GM21526 (cell line): Measurements from ENCODE around the gene CLECL1.

Experiments used
- ATAC-seq: cut with Tn5 transposase; IDR thresholded peaks from one replicate; pipeline ENCODE4 v1.9.1; 2021; ENCODE audit warnings: moderate library complexity; ENCODE audit not compliant: unreplicated experiment, low FRiP score

The CLECL1 gene

DNA sequence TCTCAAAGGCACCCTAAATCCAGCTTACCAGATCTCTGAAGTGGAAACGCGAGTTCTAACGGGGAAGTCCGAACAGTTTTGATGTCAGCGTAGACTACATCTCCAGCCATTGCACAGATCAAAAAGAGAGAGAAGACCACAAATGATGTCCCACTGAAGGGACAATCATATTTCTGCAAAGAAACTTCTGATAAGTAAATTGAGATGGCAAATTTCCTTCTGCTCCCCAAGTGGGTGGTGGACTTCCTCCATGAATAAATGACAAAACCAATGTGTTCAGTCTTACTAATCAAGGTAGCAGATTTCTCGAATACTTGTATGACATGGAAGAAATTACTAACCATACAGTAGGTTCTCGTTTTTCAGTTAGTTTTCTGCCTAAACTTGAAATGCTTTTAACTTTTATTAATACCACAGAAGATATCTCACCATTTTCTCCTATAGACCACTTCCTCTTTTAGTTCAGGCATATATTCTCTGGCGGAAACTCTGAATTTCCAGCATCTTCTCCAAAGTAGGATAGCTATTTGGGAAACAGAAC, at the start of gene CLECL1:
CLECL1 (minus strand) TSS at position 177 of the 541 bp plus-strand sequence.
- no peak for ATAC-seq

DNA sequence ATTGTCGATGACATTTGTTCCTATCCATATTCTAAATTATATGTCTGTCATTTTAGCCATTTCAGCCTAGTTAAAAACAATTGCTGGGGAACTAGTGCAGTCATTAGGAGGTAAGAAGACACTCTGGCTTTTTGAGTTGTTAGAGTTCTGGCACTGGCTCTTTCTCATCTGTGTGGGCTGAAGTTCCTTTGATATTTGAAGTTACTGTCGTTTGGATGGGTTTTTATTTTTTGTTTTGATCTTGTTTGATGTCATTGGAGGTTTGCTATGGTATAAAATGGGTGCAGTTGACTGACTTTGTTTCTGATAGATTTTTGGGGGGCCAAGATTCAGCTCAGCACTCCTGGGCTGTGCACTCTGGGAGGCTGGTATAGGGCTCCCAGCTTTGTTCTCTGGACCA, 48.5 kb upstream of the CLECL1 start:
- no peak for ATAC-seq

DNA sequence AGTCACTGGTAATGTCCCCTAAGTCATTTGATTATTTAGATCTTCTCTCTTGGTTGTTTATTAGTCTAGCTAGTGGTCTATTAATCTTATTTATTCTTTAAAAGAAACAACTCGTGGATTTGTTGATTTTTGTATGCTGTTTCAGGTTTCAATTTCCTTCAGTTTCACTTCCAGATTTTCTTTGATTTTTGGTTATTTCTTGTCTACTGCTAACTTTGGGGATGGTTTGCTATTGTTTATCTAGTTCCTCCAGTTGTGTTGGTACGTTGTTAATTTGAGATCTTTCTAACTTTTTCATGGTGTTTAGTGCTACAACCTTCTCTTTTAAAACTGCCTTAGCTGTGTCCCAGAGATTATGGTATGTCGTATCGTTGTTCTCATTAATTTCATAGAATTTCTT, 46.3 kb upstream of the CLECL1 start:
- no peak for ATAC-seq

DNA sequence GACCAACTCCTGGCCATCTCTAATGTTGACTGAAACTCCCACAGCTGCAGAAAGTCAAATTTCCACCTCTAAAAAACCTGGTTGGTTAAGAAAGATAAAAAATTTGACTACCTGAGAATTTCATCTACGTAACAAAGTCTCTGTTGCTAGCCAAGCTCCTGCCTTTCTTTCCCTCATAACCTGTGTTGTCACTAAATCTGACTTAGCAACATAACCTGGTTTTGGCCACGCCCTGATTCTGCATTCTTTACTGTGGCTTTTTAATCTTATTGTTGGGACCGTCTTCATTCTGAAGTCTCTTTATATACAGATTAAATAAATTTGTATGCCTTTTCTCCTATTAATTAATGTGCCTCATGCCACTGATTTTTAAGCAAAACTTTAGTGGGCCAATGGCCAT, 43.9 kb upstream of the CLECL1 start:
- ATAC-seq: no peak

DNA sequence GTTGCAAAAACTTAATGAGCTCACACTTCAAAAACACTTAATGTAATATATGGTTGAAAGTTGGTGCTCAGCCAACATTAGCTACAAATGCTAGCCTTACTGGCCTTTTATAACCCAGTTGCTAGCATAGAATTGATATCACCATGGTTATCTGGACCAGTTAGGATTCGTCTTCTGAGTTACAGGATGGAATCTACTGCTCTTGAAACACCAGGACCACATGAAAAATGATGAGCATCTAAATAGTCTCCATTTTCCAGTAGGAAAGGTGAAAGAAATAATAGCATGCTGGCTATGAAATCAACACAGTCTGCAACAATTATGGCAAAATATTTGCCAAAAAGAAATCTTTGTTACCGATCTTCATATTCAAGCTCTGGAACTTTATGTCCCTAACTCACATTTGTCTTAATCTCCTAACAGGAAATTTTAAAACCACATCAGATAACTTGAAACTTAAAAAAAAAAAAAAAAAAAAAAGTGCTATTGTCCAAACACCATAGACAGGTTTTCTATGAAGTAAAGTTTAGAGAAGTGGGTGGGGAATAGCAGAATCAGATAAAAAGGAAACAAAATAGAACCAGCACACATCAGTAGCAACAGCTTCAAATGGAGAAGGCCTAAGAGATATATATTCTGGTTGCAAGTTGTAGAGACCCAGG, 40.5 kb upstream of the CLECL1 start:
- ATAC-seq: no peak

DNA sequence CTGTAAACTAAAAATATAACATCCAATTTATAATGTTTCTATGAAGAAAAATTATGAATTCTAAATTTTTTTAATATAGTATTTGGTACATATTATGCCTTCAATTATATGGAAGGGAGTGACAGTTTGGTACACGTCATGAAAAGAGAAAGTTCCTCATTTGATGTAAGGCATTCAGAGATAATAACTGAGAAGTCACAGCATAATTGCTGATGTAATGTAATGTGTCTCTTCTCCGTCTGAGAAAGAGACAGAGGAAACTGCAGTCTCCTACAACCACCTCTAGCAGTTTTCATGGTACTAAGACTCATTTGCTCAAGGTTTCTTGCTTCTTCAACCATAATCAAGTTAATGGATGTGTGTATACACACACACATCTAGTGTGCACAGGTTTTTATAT, 30.1 kb upstream of the CLECL1 start:
- no peak for ATAC-seq

DNA sequence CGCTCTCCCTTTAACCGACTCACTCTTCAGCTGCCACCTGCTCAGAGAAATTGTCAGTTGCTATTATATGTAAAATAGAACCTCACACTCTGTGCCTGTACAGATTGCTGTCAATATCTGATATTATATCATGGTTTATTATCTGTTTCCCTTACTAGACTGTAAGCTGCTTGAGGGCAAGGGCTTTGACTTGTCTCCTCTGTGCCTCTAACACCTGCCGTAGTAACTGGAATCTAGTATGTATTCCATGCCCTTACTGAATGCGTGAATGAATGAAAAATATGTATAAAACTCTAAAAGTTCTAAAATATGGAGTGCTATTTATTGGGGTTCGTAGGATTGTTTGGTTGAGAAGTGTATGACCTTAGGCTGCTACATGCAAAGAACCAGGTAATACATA, 29.5 kb upstream of the CLECL1 start:
- no peak for ATAC-seq

DNA sequence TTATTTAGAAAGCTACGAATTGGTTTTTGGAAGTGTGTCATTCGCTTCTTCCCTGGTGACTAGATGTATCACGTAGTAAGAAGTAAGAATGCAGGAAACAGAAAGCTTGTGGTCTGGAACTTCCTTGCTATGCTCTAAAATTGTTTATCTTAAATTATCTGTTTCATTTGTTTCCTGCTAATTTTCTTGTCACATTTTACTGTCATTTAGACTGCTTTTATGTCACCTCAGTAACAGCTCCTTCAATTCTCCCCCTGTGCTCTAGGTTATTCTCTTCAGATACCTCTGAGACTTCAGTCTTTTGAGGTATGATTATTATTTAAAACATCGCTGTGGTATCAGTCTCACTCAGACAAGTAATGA, 28.5 kb upstream of the CLECL1 start:
- no peak for ATAC-seq

DNA sequence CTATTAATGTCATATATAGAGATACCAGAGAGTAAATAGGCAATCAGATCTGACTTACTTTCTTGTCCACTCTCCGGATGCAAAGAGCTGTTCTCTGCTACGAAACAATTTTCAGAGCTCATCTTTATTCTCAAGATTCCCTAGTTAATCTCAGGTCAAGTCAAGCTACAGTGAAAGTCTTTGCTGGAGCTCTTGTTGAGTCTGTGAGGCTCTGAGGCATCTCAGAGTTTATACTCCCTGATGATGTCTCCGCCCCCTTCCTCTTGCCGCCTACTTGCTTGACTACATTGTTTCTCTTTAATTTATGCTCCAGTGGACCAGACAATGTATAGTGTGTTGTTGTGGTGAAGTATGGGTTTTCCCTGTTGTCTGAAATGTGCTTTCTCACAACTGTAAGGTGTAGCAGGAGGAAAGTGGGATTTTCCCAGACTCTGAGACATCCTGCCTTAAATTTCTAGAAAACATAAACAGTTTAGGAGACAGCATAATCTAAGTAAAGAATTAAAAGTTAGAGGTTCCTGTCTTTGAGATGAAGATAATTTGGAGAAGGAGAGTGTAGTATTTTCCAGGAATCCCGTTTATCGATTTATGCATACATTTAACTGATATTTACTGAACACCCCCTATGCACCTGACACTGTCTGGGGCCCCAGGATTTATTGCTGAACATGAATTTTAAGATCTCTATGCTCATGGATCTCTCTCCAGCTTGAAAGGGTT, 28.0 kb upstream of the CLECL1 start, which contains the start of gene CD69:
CD69 (minus strand) TSS at position 203 of the 720 bp plus-strand sequence; CDS start at position 122, 81 bp downstream.
- peak; percentile 51 for ATAC-seq

DNA sequence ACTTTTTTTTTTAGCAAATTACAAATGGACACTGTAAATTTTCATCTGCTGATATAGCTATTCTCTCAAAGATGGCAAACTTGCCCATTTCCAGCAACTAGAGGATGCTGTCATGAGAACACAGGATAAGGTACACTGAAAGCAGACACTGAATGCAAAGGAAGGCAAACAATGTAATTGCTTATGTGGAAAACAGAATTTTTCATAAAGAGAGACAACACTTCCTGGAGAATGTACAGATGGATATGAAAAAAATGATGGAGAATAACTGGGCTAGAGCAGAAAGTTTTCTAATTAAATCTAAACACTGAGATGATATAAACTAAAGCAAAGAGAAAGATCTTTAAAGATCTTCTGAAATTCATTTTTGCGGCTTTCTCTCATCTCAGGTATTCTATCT, 27.2 kb upstream of the CLECL1 start:
- no peak for ATAC-seq

DNA sequence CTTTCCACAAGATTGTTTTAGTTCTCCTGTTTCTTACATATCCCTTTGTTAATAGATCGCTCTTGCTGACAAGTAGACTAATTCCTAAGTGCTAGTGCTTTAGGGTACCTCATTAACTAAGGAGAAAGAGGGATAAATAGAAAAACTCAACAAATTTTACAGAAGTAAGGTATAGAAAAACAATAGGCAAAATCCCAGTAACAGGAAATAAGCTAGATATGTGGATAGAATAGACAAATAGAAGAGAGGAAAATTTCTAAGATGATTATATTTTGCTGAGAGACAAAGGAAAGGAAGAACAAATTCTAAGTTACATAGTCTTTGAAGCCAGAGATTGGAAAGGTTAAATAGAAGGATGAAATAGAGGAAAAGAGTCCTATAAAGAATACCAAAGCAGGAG, 26.8 kb upstream of the CLECL1 start:
- ATAC-seq: no peak

DNA sequence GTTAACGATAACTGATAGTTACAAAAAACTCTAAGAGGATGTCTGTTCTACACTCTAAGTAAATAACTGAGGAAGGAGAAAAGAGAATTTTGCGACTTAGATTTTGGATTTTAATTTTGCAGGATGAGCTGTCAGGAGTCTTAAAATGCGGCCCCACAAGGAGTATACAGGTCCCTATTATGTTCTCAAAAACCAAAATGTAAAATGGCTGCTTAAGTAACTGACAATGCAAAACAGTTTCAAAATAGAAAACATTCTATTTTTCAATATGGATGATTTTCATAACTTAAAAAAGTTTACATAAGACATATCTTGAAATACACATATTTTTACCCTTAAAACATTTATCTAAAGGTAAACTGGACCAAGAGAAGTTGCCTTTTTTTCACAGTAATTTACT, 25.2 kb upstream of the CLECL1 start:
- ATAC-seq: no peak

DNA sequence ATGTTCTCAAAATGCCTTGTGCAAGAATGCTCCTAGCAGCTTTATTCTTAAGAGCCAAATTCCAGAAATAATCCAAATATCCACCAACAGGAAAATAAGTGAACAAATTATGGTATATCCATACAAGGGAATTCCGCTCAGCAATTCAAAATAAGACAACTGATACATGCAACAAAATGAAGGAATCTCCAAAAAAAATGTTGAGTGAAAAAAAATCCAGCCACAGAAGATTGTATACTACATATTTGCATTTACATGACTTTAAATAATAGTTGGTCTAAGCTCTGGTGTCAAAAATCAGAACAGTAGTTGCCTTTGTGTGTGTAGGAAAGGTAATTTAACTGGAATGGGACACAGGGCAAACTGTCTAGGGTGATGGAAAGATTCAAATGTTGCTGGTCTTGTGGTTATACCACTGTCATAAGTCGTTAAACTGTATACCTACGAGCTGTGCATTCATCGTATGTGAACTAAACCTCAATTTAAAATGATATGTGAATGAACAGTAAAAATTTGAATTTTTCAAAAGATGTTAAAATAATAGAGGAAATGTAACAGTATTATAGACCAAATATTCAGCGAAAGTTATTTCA, 24.6 kb upstream of the CLECL1 start:
- no peak for ATAC-seq

DNA sequence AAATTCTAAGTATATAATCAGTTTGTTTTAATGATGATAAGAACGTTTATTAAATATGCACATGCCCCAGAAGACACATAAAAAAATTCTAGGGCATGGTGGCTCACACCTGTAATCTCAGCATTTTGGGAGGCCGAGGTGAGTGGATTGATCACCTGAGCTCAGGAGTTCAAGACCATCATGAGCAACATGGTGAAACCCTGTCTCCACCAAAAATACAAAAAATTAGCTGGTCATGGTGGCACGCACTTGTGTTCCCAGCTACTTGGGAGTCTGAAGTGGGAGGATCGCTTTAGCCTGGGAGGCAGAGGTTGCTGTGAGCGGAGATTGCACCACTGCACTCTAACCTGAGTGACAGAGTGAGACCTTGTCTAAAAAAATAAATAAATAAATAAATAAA, 23.8 kb upstream of the CLECL1 start:
- no peak for ATAC-seq

DNA sequence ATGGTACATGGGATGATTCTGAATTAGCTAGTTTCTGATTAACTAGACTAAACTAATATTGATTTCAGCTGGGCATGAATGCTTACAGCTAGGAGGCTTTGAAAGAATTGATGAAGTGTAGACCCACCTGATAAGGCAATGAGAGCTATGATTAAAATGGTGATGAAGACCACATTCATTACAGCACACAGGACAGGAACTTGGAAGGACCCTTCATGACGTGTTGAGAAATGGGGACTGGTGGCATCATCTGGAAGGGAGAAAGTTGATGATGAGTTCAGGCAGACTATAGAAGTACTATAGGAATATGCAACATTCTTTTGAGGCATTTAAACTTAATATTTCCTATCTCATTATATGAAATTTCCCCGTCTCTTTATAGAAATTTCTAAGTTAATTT, 23.3 kb upstream of the CLECL1 start:
- ATAC-seq: no peak

DNA sequence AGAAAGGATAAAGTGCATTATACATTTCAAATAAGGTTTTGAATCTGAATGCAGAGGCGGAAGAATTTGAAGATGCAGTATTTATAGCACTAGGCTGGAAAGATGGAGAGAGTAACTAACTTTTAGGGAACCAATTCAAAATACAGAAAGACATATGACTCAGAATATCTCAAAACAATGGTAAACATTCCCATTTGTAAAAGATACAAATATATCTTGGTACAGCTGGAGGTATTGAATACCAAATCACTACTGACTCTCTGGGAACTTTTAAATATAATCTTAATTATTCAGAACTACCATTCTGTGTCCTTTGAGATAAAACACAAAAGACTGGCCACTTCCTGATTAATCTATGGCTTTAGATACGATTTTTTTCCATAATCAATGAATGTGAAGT, 22.7 kb upstream of the CLECL1 start:
- no peak for ATAC-seq

DNA sequence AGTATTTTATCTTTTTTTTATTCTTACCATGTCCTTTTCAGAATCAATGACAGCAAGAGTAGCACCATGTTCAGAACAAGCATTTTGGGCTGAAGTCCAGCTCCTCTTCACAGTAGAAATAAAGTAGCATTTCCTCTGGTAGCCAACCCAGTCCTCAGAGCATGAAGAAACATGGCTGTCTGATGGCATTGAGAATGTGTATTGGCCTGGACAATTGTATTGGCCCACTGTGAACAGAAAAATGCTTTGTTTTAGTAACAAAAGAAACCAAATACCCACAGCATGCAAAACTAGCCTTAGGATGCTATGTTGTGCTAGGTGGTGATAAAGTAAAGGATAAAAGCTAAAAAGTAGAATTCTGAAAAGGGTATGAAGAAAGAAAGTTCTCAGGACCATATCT, 22.1 kb upstream of the CLECL1 start:
- no peak for ATAC-seq

DNA sequence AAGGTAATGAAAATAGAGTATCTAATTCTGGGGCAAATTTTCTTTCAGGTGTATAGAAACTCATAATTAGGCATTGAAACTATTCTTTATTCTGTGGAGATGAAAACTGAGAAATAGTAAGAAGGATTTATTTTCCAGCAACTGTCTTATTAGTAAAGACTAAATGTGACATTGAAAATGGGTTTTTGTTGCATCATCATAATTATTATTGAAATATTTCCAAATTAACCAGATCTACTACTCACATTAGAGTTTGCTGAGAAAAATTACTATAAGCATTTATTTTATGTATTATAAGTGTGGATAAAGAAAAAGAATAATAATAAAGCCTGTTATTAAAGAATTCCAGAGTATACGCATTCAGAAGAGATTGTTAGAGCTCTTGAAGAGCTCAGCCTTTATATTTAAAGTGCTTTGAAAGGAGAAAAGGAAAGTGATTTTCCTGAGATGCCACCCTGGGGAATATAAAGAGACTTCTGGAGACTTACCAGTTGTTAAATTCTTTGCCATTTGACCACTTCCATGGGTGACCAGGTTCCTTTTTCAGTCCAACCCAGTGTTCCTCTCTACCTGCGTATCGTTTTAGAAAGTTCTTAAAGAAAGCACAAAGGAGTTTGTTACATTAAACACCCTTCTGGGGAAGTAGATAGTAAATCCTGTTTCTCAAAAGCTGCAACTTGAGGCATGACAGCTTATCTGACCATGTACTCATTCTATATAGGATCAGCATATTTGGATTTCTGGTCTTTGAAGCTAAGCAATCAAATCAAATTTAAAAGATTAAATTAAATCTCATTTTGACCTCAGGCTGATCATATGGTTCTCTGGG, 21.4 kb upstream of the CLECL1 start:
- ATAC-seq: no peak

DNA sequence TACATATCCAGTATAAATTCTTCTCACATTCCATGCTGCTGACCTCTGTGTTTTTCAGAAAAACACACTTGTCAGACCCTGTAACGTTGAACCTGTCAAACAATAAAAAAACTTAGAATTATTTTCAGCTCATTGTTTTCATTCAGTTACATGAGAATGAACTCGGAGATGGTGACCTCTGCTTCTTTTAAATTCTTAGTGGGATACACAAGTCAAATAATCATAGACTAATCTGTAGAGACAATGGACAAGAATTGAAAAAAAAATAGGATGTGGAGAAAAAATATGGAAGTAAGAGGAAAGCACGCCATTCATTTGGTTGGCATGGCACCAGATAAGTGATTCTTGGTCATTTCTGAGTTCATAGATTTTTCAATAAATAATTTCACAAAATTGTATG, 20.6 kb upstream of the CLECL1 start:
- no peak for ATAC-seq

DNA sequence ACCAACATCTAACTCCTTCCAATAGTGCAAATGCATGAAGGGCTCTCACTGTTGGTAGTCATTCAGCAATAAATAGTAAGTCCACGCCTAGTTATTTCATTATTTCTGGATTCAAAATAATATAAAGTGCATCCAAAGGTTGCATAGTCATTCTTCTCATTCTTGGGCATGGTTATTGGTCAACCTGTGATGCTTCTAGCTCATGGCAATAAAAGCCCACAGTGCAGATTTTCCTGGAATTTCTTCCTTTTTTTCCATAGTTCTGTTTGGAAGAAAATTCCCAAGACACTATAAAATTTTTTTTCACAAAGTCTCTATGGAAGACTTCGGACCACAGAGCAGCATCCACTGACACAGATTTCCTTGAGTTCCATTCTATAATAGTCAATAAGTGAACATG, 20.2 kb upstream of the CLECL1 start:
- no peak for ATAC-seq
